ENCODE measurements around the gene LIG1.

Gene LIG1

DNA sequence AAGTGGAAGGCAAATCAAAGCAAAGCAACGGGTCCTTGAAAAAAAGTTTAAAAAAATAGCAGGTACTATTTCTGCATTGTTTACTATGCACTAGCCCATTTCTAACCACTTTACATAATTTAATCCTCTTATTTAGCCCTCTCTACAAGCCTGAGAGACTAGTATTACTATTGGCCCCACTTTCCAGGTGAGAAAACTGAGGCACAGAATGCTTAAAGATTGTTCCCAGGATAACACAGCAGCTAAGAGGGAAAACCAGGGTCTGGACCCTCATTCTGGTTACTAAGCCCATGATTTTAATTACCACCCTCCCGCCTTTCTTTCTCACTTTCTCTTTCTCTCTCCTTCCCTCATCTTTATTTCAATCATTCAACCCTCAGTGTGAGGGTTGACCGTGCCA lies 6.1 kb upstream of the LIG1 start:
- DNase-seq: no peak

DNA sequence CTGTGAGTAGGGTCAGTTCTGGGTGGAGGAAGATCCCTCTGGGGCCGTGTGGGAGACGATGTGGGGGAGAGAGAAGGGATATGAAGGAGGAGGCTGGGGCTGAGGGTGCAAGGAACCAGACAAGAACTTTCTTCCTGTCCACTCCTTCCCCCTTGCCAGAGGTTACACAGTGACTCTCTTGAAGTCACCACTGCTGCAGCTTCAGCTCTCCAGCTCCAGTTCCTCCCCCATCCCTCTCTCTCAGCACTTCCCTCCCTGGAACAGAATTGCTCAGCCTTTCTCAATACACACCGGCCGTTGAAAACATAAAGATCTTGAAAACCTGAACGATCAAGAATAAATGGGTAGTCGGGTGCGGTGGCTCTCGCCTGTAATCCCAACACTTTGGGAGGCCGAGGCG lies 5.4 kb upstream of the LIG1 start:
- DNase-seq: no peak

DNA sequence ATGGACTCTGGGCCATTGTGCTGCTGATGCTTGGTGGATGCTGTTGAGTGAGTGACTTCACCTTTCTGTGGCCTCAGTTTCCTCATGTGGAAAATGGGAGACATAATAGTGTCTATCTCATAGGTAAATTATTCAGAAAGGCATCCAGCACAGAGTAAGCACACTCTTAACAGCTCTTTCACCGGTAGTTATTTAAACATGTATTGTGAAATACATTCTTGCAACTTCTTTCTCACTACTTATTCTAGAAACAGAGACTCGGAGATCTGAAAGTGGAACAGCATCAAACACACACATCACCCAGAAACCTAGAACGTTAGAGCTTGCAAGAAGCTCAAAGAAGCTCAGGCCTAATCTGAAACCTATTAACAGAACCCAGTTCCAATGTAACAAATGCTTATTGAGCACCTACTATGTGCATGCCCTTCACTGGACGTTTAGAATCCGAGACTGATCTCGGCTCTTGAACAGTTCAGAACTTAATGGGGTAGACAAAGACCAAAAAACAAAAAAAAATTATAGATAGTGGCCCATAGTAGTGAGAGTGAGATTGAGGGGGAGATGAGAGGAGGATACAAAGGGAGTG lies 4.4 kb upstream of the LIG1 start:
- no peak for DNase-seq

DNA sequence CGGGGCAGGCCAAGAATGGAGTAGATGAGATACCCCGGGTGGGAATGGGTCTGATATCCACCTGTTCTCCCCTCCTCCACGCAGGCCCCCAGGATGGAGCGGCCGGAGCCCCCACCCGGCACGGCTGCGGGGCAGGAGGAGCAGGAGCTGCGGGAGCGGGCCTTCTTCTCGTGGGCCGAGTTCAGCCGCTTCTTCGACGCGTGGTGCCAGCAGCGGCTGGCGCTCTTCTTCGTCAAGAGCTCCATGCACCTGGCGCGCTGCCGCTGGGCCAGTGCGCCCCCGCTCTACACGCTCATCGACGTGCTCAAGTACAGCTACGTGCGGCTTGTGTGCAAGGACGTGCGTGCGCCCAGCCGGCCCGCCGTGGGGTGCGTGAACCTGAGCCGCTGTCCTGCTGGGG lies 1.6 kb upstream of the LIG1 start:
- peak; percentile 6 for DNase-seq

DNA sequence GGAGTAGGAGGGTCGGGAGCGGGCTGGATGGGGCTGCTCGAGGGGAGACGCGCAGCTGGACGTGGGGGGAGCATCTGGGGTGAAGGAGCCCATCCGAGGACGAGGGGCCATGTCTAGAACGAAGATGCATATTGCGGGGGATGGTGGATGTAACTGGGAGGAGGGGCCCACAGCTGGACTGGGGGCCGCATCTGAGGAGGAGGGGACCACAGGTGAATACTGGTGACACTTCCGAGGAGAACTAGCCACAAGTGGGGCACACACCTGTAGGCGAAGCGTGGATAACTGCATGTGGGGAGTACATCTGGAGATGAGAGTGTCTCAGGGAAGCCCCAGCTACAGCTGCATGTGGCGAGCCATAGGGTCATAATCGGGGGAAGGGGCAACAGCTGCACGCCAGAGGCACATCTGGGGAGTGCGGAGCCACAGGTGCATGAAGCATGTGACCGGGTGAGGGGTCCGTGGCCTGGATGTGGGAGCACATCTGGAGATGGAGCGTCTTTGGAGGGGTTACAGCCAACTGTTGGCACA lies 738 bp upstream of the LIG1 start:
- DNase-seq: no peak

DNA sequence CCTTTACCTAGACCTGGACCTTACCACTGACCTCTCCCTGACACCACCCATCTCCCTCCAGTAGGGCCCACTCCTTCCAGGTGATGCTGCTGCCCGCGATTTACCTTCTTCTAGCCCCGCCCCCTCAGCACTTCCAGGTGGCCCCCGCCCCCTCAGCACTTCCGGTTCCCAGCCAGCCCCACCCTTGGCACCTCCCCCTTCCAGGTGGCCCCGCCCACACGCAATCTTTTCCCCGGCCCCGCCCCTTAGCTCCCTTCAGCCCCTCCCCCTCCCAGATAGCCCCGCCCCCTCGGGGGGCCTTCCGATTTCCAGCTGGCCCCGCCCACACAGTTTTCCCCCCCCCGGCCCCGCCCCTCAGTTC lies 586 bp downstream of the LIG1 start:
- DNase-seq: peak; percentile 14

DNA sequence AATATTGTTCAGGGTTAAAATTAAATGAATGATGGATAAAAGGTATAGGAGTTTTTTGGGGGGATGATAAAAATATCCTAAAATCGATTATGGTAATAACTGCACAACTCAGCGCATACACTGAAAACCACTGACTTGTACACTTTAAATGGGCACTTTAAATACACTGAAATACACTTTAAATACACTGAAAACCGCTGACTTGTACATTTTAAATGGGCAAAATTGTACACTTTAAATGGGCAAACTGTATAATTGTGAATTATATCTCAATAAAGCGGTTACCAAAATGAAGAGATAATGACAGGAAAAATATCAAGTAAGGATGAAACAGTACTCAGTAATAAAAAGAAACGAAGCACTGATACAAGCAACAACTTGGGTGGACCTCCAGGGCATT lies 1.5 kb downstream of the LIG1 start:
- DNase-seq: no peak

DNA sequence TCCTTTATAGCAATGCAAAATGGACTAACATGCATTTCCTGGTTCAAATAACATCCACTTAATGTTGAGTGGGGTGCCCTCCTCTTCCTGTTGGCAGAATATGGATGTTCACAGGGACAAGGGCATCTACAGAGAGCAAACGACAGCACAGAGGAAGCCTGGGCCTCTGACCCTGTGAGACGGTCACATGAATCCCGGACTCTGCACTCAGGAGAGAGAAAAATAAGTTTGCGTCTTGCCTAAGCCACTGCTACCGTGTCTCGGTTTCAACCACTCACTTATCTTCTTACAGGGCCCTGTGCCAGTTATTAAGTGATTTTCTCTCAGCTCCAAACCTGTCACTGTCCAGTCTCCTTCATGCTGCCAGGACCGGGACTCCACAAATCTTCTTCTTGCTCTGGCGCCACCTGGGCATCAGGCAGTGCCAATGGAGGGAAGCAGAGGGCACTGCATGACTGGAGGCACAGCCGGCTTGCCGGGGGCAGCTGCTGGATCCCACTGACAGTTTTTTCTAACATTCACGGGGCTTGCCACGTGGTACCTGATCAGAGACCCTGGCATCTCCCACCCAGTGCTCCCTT lies 11.8 kb downstream of the LIG1 start:
- DNase-seq: no peak

DNA sequence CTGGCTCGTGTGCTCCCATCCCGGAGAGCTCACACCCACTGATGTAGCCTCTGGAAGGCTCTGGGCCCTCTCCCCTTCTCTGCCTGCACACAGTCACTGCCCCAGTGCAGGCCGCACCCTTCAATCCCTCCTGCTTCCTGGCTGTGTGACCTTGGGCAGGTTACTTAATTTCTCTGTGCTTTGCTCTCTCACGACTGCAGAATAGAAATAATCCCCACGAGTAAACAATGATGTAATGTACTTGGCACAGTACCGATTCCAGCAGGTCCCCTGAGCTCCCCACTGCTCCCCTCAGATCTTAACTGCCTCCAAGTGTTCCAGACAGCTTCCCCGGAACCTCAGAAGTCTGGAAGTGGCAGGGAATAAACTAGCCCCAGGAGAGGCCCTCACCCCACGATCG lies 16.1 kb downstream of the LIG1 start:
- no peak for DNase-seq

DNA sequence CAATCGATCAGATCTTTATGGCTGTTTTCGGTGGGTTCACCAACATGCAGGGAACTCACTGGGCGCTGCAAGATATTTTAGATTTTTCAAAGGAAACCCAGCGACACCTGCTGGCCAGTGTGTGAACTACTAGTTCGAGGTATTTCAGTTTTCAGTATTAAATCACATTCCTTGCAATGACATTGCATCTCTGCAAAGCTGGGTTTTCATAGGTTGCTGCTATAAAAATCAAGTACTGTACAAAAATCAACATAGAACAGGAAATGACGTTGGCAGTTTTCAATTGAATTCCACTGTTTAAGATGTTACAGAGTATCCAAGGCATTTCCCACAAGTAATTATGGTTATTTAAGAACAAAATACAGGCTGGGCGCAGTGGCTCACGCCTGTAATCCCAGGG lies 17.6 kb downstream of the LIG1 start:
- no peak for DNase-seq

DNA sequence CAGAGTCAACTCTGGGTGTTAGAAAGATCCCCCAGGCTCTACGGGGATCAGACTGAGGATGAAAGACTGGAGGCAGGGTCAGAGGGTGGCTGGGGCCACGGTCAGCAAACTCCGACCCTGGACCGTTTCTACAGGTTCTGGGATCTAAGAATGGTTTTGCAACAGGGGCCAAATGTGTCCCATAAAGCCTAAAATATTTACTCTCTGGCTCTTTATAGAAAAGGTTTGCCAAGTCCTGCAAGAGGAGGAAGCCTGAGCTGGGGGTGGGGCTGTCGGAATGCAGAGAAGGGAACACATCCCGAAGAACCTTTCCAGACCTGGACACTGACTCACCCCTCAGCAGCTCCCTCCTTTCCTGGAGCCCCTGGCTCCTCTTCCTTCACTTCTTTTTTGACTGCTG lies 20.7 kb downstream of the LIG1 start:
- DNase-seq: no peak

DNA sequence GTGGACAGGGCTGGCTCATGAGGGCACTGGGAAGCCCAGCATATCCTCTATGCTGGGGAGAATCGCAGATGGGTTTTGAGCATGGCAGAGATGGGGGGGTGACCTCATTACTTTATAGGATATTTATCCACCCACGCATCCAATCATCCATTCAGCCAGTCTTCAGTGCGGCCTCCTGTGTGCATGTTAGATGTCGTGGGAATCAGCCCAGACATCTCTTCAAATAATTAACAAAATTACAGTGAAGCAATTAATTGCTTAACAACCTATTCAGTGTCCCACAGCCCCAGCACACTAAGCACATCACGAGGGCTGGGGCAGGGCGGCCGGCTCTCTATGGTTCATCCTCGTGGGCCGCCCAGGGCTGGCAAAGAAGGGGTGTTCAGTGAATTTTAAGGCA lies 21.6 kb downstream of the LIG1 start:
- DNase-seq: no peak

DNA sequence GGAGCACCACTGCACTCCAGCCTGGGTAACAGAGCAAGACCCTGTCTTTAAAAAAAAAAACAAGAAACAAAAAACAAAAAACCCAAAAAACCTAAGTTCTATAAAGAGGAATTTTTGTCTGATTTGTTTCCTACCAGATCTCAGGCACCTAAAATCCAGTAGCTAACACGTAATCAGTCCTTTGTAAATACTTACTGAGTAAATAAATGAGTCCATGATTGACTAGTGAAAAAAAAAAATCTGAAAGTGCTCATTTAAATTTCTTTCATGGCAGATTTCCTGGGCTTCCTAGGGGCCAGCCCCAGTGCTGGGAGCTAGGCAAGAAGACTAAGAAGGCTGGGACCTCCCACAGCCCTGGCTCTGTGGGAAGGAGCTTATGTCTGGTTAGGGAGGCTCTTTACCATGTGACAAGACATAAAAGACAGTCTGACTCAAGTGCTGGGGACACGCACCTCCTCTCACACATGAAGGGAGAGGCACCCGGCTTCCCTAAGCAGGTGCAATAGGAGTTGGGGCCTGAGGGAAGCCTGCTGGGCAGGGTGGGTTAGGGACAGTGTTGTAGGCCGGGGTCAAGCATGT lies 22.5 kb downstream of the LIG1 start:
- DNase-seq: no peak

DNA sequence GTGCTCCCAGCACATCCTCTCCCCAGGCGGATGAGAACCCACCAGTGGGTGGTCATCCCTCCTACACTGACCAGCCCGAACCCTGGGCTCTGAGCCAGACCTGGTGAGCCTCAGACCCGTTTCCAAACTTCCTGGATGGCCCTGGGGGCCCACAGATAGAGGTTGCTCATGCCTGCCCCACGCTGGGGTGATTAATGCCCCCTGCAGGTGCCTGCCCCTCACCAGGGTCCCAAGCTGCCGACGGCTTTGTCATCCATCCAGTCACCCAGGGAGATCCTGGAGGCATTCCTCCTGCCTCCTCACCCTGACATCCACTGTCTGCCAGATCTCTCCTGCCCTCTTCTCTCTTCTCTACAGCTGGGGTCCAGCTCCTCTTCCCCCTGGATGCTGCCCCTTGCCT lies 31.1 kb downstream of the LIG1 start:
- DNase-seq: no peak

DNA sequence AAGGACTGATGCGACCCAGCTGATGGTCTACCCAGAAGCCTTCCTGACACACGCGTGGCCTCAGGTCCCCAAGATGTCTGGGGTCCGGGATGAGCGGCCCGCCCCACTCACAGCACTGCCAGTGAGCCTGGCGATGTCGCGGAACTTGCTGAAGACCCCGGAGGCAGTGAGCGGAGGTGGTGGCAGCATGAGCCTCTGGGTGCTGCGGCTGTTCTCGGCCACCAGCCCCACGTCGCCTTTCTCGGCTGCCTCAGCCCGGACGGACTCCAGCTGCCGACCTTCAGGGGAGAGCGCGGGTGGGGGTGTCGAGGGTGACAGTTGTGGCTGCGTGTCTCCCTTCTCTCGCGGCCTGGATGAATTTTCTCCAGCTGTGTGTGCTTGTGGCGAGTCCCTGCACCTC lies 32.7 kb downstream of the LIG1 start:
- no peak for DNase-seq

DNA sequence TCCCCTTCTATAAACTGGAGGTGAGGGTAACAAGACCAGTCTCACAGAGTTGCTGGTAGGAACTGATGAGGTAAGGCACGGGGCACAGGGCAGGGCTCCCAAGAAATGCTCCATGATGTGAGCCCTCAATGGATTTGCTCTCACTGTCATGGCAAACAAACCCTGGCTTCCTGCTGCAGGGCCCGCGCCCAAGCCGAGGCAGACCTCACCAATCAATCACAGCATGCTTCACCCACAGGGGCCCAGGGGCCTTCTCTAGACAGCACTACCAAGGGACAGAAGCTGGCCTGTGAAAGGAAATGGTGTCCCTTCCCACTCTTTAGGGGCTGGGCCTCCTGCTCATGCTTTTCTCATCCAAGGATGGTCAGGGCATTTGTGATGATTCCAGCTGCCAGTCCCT lies 33.6 kb downstream of the LIG1 start:
- DNase-seq: no peak

DNA sequence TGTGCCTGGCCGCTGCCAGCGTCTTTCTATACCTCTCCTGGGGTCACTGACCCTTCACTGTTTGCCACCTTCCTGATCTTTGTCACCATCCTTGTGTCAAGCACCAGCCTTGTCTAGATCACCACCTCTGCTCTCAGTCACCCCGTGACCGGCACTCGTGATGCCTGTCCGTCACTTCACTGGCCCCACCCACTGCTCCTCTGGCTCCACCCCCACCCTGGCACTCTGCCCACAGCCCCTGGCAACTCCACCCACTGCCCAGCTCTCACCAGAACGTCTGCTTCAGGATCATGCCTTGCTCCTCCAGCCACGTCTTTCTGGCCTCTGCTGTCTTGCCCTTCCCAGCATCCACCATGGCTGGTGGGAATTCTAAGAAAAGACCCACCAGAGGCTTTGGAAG lies 34.7 kb downstream of the LIG1 start:
- DNase-seq: no peak

DNA sequence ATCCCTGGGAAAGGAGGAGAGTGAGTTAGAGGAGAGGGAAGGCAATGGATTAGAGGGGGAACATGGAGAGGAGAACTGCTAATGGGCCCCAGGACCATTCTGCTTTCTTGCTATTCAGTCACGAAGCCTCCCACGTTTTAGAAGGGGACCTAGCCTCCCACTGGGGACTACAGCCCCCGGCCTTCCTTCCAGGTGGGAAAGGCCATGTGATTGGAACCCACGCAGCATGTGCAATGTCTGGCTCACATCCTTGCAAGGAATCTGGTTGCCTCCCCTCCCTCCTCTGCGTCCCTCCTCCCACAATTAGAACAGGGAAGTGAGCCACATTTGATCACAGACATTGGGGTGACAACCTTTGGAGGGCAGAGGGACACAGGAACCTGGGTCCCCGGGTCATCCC lies 37.0 kb downstream of the LIG1 start:
- no peak for DNase-seq

DNA sequence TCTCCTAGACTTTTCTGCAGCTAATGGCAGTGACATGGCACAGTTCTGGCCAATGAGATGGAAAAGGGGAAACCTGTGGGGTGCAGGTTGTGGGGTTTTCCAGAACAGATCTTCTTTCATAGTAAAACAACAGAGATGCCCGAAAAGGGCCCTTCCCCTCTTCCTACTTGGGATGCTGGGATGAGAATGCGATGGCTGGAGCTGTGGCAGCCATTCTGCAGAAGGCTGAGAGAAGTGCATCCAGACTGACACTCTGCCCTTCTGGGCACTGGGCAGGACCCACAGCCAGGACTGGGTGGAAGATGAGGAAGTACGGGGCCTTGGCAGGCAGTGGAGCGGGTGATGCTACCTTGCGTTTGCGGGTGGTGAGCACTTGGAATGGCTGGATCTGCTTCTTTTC lies 42.6 kb downstream of the LIG1 start:
- DNase-seq: no peak

DNA sequence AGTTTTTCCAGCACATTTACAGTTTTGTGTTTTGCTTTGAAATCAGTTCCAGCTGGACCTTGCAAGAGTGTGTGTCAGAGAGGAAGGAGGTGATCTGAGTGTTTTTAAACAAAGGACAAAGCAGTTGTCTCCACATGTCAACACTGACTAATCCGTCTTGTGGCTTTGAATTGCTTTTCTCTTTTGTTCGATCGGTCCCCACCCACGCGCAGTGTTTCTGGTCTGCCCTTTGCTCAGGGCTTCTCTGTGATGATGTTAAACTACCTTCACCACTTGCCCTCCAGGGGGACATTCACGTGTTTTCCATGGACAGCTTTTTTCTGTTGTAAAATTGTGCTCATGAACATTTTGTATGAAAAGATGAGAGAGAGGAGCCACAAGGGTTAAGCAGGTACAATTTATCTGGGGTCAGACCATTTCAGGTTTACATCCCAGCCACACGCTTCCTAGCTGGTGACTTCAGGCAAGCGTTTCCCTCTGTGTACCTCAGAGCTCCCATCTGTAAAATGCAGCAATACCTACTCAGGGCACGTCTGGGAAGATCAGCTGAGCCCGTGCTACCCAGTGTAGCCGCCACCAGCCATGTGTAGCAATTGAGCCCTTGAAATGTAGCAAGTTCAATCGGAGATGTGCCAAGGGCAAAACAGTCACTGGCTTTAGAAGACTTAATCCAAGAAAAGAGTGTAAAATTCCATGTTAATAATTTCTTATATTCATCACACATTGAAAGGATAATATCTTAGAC lies 46.1 kb downstream of the LIG1 start:
- DNase-seq: no peak

DNA sequence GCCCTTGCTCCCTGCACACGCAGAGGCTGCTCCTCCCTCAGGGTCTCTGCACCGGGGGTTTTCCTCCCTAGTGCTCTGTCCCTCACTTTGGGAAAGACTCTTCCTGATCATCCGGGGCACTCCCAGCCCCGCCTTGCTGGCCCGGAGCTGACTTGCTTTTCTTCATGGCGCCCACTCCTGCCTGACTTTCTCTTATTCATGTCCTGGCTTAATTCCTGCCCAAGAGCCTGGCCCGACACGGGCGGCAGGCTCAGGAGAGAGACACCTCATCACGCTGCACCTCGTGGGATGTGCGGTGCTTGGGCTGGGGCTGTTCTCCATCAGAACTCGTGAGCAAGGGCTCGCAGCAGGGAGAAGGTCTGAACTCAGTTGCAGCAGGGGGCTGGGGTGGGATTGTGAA lies 47.7 kb downstream of the LIG1 start:
- no peak for DNase-seq

DNA sequence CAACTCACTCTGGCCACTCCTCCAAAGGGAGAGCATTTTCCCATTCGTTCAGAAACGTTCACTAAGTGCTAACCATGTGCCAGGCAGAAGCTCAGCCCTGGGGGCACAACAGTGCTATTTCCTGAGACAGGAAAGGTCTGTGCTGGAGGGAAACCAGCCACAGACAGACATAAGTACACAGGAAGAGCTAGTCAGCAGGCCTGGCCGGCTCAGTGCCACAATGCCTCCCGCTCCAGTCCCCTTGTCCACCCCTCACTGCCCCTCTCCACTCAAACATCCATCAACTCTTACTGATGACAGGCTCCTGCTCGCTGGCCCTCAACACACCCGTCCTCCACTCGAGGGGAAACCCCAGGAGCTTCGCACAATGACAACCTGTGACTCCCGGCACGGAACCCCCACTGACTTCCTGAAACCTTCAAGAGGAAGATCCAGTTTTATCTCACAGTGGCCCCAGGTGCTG lies 48.2 kb downstream of the LIG1 start:
- DNase-seq: no peak

DNA sequence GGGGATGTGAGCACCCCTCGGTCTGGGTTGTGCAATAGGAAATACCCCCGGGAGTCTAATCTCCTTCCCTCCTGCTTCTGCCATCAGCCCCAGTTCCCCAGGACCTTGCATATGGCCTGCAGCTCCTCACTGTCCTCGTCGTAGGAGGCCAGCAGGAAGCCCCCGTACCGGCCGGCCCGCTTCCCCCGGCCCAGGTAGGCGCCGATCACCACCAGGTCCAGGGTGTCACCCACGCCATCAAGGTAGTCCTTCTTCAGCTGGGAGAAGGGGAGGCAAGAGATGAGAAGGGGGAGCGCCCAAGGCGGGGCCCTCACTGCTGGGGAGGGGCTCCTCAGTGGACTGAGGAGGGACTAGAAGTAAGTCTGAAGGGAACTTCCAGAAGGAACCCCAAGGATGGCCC lies 49.1 kb downstream of the LIG1 start:
- DNase-seq: no peak

DNA sequence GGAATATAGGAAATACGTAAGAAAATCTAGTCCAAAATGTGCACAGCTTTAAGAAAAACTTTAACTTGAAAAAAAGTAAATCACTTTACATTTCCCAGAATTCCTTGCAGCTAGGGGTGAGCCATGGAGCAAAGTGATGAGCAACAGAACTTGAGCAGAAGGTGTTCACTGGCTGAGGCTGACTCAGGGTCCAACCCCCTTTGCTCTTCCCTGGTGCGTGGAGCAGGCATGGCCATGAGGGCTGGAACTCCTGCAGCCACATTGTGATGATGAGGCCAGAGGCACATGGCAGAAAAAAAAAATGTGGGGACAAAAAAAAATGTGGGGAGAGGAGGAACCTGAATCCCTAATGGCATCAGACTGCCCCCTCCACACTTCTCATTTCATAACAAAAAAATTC lies 49.6 kb downstream of the LIG1 start:
- no peak for DNase-seq
